Adrenal gland (tissue), 5 donors: ENCODE results near the gene ZNF775.

ENCODE experiments used
- CTCF ChIP-seq, 6 experiments: fragments of 450-650 bp in 4 of 6; fragments of 200-600 bp in 2 of 6; sonication (generic) in 1 of 6; IDR thresholded peaks; 1 replicate in 5 of 6; 2 replicates in 1 of 6; pipeline versions ENCODE4 v1.5.1 to v1.8.0; 2016 to 2021; ENCODE audit warnings: antibody characterized with exemption in 6 of 6, mild to moderate bottlenecking in 2 of 6, moderate library complexity in 1 of 6
- POLR2A ChIP-seq, 2 donors: fragments of 450-650 bp; IDR thresholded peaks; one replicate each; pipeline ENCODE4 v1.6.1; 2017; ENCODE audit warnings: antibody characterized with exemption in 2 of 2, mild to moderate bottlenecking in 2 of 2, moderate library complexity in 1 of 2
- donor health status: DM: no; HTN: no; CAD: no.

GRCh38 chr7:150420987-150421674 lies 42.0 kb downstream of the ZNF775 start:
- TF ChIP-seq CTCF (IDR thresholded peaks at IDR 0.05) (peak; percentile 84 to 94 (median 88)), POLR2A (IDR thresholded peaks at IDR 0.05) (no peak)
